SK-N-SH (cell line): ENCODE results near the gene PLXND1. TPM values are rescaled to one million over a fixed set of nuclear protein-coding genes. Genes with fewer than 3 reads are reported as not detected.

Experiments
- CTCF ChIA-PET: fragments of 300-600, 350-600 bp; formaldehyde crosslinking; extraction: SDS; loops from one replicate; lab custom pipeline; 2021; lab: Yijun Ruan, JAX
- POLR2A ChIA-PET: fragments of 350-600 bp; sonication (Branson Sonifier 250); formaldehyde crosslinking; extraction: SDS; loops from one replicate; lab custom pipeline; 2020; ENCODE audit warnings: antibody characterized with exemption, inconsistent platforms; lab: Yijun Ruan, JAX
- DNase-seq: peaks from one replicate; pipeline ENCODE4 v3.0.0; 2012
- H2AFZ ChIP-seq: fragments of 200-600 bp; sonication (generic); 2 replicates; pipeline ENCODE4 v1.8.1; 2016; ENCODE audit warnings: antibody characterized with exemption, mild to moderate bottlenecking, low read depth
- H3F3A ChIP-seq: fragments of 200-600 bp; sonication (generic); replicated peaks from 2 replicates; pipeline ENCODE3; 2016; ENCODE audit warnings: antibody characterized with exemption, mild to moderate bottlenecking; ENCODE audit not compliant: insufficient read depth
- H3K27ac ChIP-seq, 2 experiments: fragments of 200-500 bp in 1 of 2; fragments of 200-600 bp in 1 of 2; sonication (Bioruptor generic) in 1 of 2; sonication (generic), shearing (Covaris generic) in 1 of 2; 2 replicates each; pipeline versions ENCODE4 v1.5.1 to v1.6.1; 2014 to 2016; ENCODE audit warnings: low read depth in 2 of 2, inconsistent platforms in 1 of 2, low read length in 1 of 2, mild to moderate bottlenecking in 1 of 2, mixed read lengths in 1 of 2
- H3K27me3 ChIP-seq: fragments of 200-600 bp; sonication (generic), shearing (Covaris generic); 2 replicates; pipeline ENCODE4 v1.6.1; 2016; ENCODE audit warnings: mixed run types; ENCODE audit not compliant: insufficient read depth
- H3K36me3 ChIP-seq, 2 experiments: fragments of 200-500 bp in 1 of 2; fragments of 200-600 bp in 1 of 2; sonication (Bioruptor generic) in 1 of 2; sonication (generic) in 1 of 2; replicated peaks in 1 of 2; 2 replicates each; pipeline versions ENCODE3 to v1.5.1; 2014 to 2016; ENCODE audit warnings: low read length in 1 of 2, mild to moderate bottlenecking in 1 of 2; ENCODE audit not compliant: insufficient read depth in 2 of 2, control insufficient read depth in 1 of 2
- H3K4me1 ChIP-seq, 2 experiments: fragments of 200-500 bp in 1 of 2; fragments of 200-600 bp in 1 of 2; sonication (Bioruptor generic) in 1 of 2; sonication (generic), shearing (Covaris generic) in 1 of 2; 2 replicates each; pipeline versions ENCODE4 v1.5.1 to v1.6.1; 2014 to 2016; ENCODE audit warnings: low read depth in 1 of 2, low read length in 1 of 2, mixed run types in 1 of 2; ENCODE audit not compliant: insufficient read depth in 2 of 2, control insufficient read depth in 1 of 2
- H3K4me2 ChIP-seq: fragments of 200-600 bp; sonication (generic), shearing (Covaris generic); 2 replicates; pipeline ENCODE4 v1.6.1; 2017; ENCODE audit warnings: mixed run types
- H3K4me3 ChIP-seq, 2 experiments: fragments of 200-500 bp in 1 of 2; fragments of 200-600 bp in 1 of 2; sonication (Bioruptor generic) in 1 of 2; sonication (generic), shearing (Covaris generic) in 1 of 2; 2 replicates each; pipeline versions ENCODE4 v1.5.1 to v1.8.1; 2014 to 2016; ENCODE audit warnings: low read depth in 2 of 2, inconsistent platforms in 1 of 2, low read length in 1 of 2, mild to moderate bottlenecking in 1 of 2, mixed read lengths in 1 of 2, moderate library complexity in 1 of 2
- H3K79me2 ChIP-seq: fragments of 200-600 bp; sonication (generic); 2 replicates; pipeline ENCODE4 v1.8.1; 2017; ENCODE audit warnings: mild to moderate bottlenecking; ENCODE audit not compliant: insufficient read depth
- H3K9ac ChIP-seq: fragments of 200-600 bp; sonication (generic); 2 replicates; pipeline ENCODE4 v1.6.1; 2017; ENCODE audit warnings: mixed run types
- H3K9me2 ChIP-seq: fragments of 200-600 bp; sonication (generic); 2 replicates; pipeline ENCODE4 v1.6.1; 2017; ENCODE audit warnings: mixed run types
- H3K9me3 ChIP-seq: fragments of 200-600 bp; sonication (generic); 2 replicates; pipeline ENCODE4 v1.6.1; 2017; ENCODE audit warnings: mixed run types, mild to moderate bottlenecking, moderate library complexity
- H4K20me1 ChIP-seq: fragments of 200-600 bp; sonication (generic); 2 replicates; pipeline ENCODE4 v1.6.1; 2017; ENCODE audit warnings: mild to moderate bottlenecking, mixed run types; ENCODE audit not compliant: insufficient read depth
- ELF1 ChIP-seq: IDR thresholded peaks from 2 replicates; pipeline ENCODE4 v1.4.0; 2012
- EP300 ChIP-seq, 2 experiments: IDR thresholded peaks; 2 replicates each; pipeline versions ENCODE4 v1.4.0 to v1.6.1; 2012; ENCODE audit warnings: borderline replicate concordance in 1 of 2, low read depth in 1 of 2, low read length in 1 of 2
- FOXJ3 ChIP-seq: sonication (generic); formaldehyde crosslinking; IDR thresholded peaks from 2 replicates; pipeline ENCODE4 v1.5.1; 2020; ENCODE audit warnings: mild to moderate bottlenecking, missing genetic modification reagents
- GABPA ChIP-seq: IDR thresholded peaks from 2 replicates; pipeline ENCODE4 v1.4.0; 2012; ENCODE audit warnings: low read depth, mild to moderate bottlenecking
- MXI1 ChIP-seq: IDR thresholded peaks from 2 replicates; pipeline ENCODE4 v1.6.1; 2012; ENCODE audit warnings: mild to moderate bottlenecking, low read depth, low read length, improper control_type of control experiment
- NRF1 ChIP-seq: IDR thresholded peaks from 2 replicates; pipeline ENCODE4 v1.6.1; 2012; ENCODE audit warnings: low read depth, mild to moderate bottlenecking, low read length
- RAD21 ChIP-seq: IDR thresholded peaks from 2 replicates; pipeline ENCODE4 v1.6.1; 2012; ENCODE audit warnings: mild to moderate bottlenecking, low read length
- RFX5 ChIP-seq: IDR thresholded peaks from 2 replicates; pipeline ENCODE4 v1.6.1; 2012; ENCODE audit warnings: mild to moderate bottlenecking, improper control_type of control experiment, low read length
- SMC3 ChIP-seq: IDR thresholded peaks from 2 replicates; pipeline ENCODE4 v1.6.1; 2012; ENCODE audit warnings: low read depth, low read length, improper control_type of control experiment
- TAF1 ChIP-seq: IDR thresholded peaks from 2 replicates; pipeline ENCODE4 v1.6.1; 2012; ENCODE audit warnings: low read depth, mild to moderate bottlenecking, low read length, moderate library complexity, borderline replicate concordance
- TEAD4 ChIP-seq: IDR thresholded peaks from 2 replicates; pipeline ENCODE4 v1.4.0; 2012; ENCODE audit warnings: mild to moderate bottlenecking, borderline replicate concordance; ENCODE audit not compliant: insufficient read depth
- WGBS: methylation state at CpG from one replicate; pipeline ENCODE4 v1.1.6; 2017; ENCODE audit warnings: low lambda C conversion rate; 5-methylcytosine and 5-hydroxymethylcytosine counted together
- polyA plus RNA-seq, 3 experiments: library from polyadenylated mRNA; depleted of rRNA; stranded (reverse); fragments of >200 nt; gene quantifications; 2 replicates each; pipeline ENCODE4 v1.2.3, GENCODE V29; 2012
- TF ChIP-seq, protein P1 (sequence below): fragments of 200-600 bp; sonication (generic); IDR thresholded peaks from 2 replicates; pipeline ENCODE4 v1.6.1; 2017; ENCODE audit warnings: antibody characterized with exemption, mild to moderate bottlenecking, moderate library complexity
- TF ChIP-seq, protein P2 (sequence below): fragments of 150-350 bp; IDR thresholded peaks from 2 replicates; pipeline ENCODE4 v1.6.1; 2017; ENCODE audit warnings: antibody characterized with exemption, low read length, low read depth, borderline replicate concordance
- TF ChIP-seq, protein P3 (sequence below): IDR thresholded peaks from 2 replicates; pipeline ENCODE4; 2012
- TF ChIP-seq, protein P4 (sequence below): IDR thresholded peaks from 2 replicates; pipeline ENCODE4 v1.4.0; 2012; ENCODE audit warnings: low read depth, borderline replicate concordance
- TF ChIP-seq, protein P5 (sequence below): IDR thresholded peaks from 2 replicates; pipeline ENCODE4 v1.6.1; 2012; ENCODE audit warnings: mild to moderate bottlenecking, low read depth, low read length, moderate library complexity

PLXND1 gene
- polyA plus RNA-seq, 1 of the 3 experiments (the other 2 are of a cell fraction), result 53.5 TPM

DNA sequence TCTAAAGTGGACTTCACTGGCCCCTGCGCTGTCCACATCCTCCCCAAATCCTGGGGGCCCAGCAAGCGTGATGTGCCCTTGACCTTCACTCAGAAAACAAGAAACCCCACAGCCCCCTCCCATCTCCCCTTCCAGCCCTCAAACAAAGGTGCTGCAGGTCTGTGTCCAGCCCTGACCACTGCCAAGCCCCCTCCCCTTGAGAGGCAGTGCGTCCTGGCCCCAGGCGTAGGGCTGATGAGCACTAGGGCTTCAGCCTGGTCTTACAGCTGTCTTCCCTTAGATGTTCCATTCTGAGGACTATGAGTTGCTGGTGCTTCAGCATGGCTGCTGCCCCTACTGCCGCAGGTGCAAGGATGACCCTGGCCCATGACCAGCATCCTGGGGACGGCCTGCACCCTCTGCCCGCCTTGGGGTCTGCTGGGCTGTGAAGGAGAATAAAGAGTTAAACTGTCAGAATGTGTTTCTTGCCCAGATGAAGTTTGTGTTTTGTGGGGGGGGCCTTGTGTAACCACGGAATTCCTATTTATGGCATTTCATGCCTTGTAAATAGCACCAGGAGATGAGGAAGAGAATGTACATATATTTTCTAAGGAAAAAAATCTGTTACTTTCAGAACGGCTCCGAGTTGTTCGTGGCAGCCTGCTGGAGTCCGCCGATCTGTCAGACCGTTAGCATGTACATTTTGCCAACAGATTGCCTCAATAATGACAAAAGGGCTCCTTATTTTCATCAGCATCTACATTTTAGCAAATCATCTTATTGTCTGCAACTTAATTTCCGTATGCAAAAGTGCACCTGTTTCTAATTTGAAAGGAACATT, 86.4 kb downstream of the PLXND1 start:
- CTCF ChIA-PET, result no interaction called here
- DNase-seq, result peak; percentile 49
- Histone ChIP-seq H2AFZ (no peak overlapping the region), H3K4me2 (no peak overlapping the region), H3K4me1 (peaks cover 0 to 15% of the 10 kb centered on the region in 2 experiments; a peak in 2 of 4 replicates), H3K79me2 (no peaks in the 10 kb centered on the region), H3K27ac (no peak overlapping the region), H3K9me2 (no peaks in the 10 kb centered on the region), H3F3A (no peaks in the 10 kb centered on the region), H4K20me1 (no peaks in the 10 kb centered on the region), H3K9me3 (no peaks in the 10 kb centered on the region), H3K36me3 (no peaks in the 10 kb centered on the region), H3K4me3 (no peak overlapping the region), H3K27me3 (no peaks in the 10 kb centered on the region), H3K9ac (no peak overlapping the region)
- TF ChIP-seq, protein P1, sequence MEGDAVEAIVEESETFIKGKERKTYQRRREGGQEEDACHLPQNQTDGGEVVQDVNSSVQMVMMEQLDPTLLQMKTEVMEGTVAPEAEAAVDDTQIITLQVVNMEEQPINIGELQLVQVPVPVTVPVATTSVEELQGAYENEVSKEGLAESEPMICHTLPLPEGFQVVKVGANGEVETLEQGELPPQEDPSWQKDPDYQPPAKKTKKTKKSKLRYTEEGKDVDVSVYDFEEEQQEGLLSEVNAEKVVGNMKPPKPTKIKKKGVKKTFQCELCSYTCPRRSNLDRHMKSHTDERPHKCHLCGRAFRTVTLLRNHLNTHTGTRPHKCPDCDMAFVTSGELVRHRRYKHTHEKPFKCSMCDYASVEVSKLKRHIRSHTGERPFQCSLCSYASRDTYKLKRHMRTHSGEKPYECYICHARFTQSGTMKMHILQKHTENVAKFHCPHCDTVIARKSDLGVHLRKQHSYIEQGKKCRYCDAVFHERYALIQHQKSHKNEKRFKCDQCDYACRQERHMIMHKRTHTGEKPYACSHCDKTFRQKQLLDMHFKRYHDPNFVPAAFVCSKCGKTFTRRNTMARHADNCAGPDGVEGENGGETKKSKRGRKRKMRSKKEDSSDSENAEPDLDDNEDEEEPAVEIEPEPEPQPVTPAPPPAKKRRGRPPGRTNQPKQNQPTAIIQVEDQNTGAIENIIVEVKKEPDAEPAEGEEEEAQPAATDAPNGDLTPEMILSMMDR, result no peak
- TF ChIP-seq MXI1 (no peak), RFX5 (no peak), TAF1 (no peak), NRF1 (no peak), FOXJ3 (CRISPR knock-in tag) (no peak), TEAD4 (no peak), RAD21 (no peak), EP300 (IDR thresholded peaks at IDR 0.05; ENCODE audit: borderline replicate concordance in 1 of 2, low read depth in 1 of 2, low read length in 1 of 2) (no peak), GABPA (no peak), SMC3 (no peak), ELF1 (no peak)
- TF ChIP-seq, protein P2, sequence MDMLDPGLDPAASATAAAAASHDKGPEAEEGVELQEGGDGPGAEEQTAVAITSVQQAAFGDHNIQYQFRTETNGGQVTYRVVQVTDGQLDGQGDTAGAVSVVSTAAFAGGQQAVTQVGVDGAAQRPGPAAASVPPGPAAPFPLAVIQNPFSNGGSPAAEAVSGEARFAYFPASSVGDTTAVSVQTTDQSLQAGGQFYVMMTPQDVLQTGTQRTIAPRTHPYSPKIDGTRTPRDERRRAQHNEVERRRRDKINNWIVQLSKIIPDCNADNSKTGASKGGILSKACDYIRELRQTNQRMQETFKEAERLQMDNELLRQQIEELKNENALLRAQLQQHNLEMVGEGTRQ, result no peak
- TF ChIP-seq, protein P3, sequence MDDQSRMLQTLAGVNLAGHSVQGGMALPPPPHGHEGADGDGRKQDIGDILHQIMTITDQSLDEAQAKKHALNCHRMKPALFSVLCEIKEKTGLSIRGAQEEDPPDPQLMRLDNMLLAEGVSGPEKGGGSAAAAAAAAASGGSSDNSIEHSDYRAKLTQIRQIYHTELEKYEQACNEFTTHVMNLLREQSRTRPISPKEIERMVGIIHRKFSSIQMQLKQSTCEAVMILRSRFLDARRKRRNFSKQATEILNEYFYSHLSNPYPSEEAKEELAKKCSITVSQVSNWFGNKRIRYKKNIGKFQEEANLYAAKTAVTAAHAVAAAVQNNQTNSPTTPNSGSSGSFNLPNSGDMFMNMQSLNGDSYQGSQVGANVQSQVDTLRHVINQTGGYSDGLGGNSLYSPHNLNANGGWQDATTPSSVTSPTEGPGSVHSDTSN, result no peak
- TF ChIP-seq, protein P4, sequence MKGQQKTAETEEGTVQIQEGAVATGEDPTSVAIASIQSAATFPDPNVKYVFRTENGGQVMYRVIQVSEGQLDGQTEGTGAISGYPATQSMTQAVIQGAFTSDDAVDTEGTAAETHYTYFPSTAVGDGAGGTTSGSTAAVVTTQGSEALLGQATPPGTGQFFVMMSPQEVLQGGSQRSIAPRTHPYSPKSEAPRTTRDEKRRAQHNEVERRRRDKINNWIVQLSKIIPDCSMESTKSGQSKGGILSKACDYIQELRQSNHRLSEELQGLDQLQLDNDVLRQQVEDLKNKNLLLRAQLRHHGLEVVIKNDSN, result no peak
- TF ChIP-seq, protein P5, sequence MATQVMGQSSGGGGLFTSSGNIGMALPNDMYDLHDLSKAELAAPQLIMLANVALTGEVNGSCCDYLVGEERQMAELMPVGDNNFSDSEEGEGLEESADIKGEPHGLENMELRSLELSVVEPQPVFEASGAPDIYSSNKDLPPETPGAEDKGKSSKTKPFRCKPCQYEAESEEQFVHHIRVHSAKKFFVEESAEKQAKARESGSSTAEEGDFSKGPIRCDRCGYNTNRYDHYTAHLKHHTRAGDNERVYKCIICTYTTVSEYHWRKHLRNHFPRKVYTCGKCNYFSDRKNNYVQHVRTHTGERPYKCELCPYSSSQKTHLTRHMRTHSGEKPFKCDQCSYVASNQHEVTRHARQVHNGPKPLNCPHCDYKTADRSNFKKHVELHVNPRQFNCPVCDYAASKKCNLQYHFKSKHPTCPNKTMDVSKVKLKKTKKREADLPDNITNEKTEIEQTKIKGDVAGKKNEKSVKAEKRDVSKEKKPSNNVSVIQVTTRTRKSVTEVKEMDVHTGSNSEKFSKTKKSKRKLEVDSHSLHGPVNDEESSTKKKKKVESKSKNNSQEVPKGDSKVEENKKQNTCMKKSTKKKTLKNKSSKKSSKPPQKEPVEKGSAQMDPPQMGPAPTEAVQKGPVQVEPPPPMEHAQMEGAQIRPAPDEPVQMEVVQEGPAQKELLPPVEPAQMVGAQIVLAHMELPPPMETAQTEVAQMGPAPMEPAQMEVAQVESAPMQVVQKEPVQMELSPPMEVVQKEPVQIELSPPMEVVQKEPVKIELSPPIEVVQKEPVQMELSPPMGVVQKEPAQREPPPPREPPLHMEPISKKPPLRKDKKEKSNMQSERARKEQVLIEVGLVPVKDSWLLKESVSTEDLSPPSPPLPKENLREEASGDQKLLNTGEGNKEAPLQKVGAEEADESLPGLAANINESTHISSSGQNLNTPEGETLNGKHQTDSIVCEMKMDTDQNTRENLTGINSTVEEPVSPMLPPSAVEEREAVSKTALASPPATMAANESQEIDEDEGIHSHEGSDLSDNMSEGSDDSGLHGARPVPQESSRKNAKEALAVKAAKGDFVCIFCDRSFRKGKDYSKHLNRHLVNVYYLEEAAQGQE, result no peak
- POLR2A ChIA-PET, result no interaction called here
- 84% methylated on average over 13 of the region's 15 CpGs for WGBS
